ENCODE data around the gene RPS2.

DNA sequence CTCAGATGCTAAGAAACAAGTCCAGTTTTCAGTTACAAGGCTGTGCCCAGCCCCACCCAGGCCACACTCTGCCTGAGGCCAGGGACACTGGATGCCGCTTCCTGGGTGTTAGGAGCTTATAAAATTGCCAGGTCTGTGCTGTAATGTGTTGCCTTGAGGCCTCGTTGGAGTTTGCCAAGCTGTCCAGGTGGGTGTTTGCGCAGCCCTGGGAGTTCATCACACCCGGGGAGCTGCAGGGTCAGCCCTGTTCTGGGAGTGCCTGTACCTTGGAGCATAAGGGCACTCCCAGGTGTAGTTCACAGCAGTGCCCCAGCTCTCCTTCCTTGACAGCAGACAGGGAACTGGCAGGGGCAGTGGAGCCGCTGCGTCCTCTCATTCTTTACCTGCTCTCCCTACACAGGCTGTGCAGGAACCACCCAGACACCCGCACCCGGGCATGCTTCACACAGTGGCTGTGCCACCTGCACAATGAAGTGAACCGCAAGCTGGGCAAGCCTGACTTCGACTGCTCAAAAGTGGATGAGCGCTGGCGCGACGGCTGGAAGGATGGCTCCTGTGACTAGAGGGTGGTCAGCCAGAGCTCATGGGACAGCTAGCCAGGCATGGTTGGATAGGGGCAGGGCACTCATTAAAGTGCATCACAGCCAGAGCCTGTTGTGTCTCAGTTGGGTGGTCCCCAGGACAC lies 21.0 kb upstream of the RPS2 start:
- TF ChIP-seq, protein P1, sequence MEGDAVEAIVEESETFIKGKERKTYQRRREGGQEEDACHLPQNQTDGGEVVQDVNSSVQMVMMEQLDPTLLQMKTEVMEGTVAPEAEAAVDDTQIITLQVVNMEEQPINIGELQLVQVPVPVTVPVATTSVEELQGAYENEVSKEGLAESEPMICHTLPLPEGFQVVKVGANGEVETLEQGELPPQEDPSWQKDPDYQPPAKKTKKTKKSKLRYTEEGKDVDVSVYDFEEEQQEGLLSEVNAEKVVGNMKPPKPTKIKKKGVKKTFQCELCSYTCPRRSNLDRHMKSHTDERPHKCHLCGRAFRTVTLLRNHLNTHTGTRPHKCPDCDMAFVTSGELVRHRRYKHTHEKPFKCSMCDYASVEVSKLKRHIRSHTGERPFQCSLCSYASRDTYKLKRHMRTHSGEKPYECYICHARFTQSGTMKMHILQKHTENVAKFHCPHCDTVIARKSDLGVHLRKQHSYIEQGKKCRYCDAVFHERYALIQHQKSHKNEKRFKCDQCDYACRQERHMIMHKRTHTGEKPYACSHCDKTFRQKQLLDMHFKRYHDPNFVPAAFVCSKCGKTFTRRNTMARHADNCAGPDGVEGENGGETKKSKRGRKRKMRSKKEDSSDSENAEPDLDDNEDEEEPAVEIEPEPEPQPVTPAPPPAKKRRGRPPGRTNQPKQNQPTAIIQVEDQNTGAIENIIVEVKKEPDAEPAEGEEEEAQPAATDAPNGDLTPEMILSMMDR (conservative IDR thresholded peaks at IDR 0.05; ENCODE audit: low read length), result no peak
- TF ChIP-seq EZH2phosphoT487 (IDR thresholded peaks at IDR 0.05; ENCODE audit: borderline replicate concordance, low read depth, low read length), result no peak

All from OCI-LY7 (cell line).